Hematopoietic multipotent progenitor cell (in vitro differentiated cells): ENCODE data around the gene WNT9A. TPM values are rescaled to one million over a fixed set of nuclear protein-coding genes. Genes with fewer than 3 reads are reported as not detected.

Experiments
- DNase-seq, 3 donors: peaks; one replicate each; pipeline ENCODE4 v3.0.0-alpha.2; 2011 to 2015; ENCODE audit warnings: low read depth in 2 of 3, low spot score in 2 of 3
- total RNA-seq: library from RNA; depleted of rRNA; stranded (reverse); fragments of >200 nt; gene quantifications from one replicate; pipeline ENCODE4 v1.2.3, GENCODE V29; 2012

Gene WNT9A
- total RNA-seq, 1 donor: 0.27 TPM

GRCh38 chr1:227926216-227926791, 21.4 kb downstream of the WNT9A start:
- DNase-seq: no peak

GRCh38 chr1:227925582-227926198, 22.0 kb downstream of the WNT9A start:
- no peak for DNase-seq

DNA sequence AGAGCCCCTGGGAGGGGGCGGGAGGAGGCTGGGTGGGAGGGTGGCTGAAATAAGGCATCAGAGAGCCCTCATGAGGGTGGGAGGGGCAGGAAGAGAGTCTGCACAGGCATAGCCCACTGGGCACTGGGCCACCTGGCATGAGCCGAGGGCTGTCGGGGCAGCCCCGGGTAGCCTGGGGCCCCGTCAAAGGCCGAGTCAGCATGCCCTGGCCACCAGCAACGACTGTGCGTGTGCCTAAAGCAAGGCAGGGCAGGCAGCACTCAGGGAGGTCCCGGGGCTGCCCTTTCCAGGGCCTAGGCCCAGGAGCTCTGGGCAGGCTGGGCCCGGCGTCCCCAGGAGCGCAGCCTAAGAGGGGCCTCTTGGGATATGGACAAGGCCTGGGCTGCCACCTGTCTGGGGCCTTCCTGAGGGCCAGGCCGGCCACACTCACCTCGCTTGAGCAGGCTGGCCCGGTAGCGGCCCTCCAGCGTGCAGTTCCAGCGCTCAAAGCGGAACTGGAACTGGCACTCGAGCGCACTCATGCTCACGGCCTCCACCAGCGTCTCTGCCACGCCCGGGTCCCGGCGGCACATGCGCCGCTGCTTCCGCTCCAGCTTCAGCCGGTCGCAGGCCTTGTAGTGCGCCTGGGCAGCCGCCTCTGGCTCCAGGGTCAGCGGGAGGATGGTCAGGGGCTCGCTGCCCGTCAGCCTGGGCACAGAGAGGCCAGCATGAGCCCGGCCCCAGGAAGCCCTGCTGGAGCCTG, 22.7 kb downstream of the WNT9A start:
- no peak for DNase-seq

DNA sequence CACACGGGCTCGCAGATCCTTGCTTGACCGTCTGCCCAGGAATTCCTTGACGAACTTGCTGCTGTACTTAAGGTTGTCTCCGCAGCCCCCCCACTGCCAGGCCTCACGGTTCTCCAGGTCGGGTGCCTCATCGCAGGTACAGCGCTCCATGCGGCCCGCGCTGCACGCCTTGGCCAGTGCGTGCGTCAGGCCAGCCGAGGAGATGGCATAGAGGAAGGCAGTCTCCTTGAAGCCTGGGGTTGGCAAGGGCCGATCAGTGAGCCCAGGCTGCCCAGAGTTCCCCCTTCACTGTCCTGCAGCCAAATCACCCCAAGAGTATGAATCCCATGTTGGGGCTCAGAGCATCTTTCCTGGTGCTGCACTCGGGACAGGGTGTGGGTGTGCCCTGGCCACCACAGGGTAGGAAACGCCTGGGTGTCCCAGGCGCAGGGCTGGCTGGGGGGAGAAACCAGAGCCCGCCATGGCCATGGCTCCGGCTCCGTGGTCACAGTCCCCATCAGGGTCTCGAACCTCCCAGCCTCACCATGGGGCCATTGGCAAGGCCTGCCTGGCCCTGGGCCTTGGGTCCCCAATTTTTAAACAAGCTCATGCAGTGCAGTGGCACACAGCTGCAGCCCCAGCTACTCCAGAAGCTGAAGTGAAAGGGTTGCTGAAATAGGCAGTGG, 23.4 kb downstream of the WNT9A start:
- no peak for DNase-seq

GRCh38 chr1:227923353-227924167, 24.2 kb downstream of the WNT9A start:
- no peak for DNase-seq

DNA sequence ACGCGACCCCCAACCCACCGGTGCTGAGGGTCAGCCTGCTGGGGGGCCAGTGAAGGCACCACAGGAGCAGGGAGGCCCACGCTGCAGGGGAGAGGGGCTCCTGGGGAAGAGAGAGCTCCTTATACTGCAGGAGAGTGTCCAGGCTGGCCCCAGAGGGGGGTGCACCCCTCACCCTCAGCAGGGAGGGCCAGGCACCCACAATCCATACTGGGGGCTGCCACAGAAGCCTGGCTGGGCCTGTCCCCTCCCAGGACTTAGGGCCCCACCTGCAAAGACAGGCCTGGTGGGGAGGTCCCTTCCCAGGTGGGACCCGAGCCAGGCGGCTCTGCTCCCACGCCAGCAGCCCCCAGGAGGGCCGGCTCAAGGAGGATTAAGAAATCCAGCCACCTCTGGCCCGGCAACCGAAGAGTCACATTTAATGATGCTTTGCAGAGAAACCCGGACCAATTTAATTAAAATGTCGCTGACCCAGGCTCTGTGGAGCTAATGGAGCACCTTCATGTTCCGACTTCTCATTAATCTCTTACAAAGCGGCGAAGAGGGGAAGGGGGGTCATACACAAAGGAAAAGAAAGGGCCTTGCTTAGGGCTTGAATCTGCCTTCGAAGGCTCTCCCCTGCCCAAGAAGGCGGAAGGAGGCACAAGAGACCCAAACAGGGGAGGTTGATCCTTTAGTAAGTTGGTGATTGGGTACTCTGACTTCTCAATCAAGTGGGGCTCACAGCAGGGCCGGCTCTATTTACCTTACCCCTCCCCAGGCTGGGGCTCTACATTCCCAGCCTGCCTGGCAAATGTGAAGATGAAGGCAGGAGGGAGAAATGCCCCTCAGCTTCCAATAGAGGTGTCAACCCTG, 25.0 kb downstream of the WNT9A start:
- DNase-seq: no peak

DNA sequence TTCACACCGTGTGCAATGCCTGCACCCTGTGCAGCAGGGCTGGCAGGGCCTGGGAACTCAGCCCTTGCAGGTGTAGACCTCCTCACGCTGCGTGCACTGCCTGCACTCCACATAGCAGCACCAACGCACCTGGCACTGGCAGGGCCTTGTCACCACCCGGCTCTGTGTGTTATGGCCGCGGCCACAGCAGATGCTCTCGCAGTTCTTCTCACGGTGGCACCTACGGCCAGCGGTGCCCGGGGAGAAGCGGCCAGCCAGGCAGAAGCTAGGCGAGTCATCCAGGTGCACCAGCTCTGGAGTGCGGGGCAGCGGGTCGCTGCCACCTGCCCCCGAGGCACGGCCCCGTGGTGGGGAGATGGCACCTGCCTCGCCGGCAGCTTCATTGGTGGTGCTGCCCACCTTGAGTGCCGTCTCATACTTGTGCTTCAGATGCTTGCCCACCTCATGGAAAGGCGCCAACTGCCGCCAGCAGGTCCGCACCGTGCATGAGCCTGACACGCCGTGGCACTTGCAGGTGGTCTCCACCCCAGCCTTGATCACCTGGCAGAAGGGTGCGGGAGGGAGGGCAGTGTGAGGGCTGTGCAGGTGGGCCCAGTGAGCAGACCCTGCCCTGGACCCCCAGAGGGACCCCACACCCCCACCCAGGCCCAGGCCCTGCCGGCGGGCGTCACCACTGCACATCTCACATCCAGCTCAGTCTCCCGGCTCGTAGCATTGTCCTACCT, 26.1 kb downstream of the WNT9A start:
- DNase-seq: no peak

DNA sequence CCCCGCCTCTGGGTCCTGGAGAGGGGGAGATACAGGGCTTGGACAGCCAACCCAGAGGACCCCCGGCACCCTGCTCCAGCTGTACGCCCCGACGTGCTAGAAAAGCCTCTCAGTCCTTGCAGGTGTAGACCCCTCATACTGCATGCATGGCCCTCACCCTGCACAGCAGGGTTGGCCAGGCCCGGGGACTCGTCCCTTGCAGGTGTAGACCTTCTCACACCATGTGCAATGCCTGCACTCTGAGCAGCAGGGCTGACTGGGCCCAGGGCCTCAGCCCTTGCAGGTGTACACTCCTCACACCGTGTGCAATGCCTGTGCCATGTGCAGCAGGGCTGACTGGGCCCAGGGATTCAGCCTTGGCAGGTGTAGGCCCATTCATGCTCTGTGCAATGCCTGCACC, 26.8 kb downstream of the WNT9A start:
- DNase-seq: no peak

- DNase-seq: no peak
Observed at GRCh38 chr1:227920426-227920825, 27.3 kb downstream of the WNT9A start.

- DNase-seq: no peak
Observed at GRCh38 chr1:227919906-227920305, 27.8 kb downstream of the WNT9A start.

DNA sequence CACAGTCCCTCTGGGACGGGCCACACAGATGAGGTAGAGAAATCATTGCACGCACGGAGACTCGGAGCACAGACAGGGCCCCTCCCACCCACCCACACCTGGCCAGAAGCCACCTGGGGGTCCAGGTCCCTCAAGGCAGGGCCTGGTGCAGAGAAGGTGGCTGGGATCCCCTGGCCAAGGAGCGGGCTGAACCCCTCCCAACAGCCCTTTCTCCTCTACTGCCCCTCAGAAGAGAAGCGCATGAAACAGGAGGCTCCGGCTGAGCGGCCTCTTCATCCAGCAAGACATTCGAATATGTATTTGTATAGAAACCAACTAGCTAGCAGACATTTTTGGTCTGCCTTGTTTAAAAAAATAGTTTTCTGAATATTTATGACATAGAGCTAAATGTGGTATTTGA, 29.0 kb downstream of the WNT9A start:
- DNase-seq: no peak

DNA sequence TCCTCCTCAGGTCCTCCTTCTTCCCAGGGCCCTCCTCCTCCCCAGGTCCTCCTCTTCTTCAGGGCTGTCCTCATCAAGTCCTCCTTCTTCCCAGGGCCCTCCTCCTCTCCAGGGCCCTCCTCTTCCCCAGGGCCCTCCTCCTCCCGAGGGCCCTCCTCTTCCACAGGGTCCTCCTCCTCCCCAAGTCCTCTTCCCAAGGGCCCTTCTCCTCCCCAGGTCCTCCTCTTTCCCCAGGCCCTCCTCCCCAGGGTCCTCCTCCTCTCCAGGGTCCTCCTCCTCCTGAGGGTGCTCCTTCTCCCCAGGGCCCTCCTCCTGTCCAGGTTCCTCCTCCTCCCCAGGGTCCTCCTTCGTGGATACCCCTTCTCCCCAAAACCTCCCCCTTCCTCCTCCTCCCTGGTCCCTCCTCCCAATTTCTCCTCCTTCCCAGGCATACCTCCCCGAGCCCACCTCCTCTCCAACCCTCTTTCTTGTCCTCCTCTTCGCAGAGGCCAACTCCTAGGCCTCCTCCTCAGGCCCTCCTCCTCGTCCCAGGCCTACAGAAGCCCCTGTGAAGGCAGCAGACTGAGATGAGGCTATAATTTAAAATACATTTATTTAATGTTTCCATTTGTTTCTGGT, 29.5 kb downstream of the WNT9A start:
- DNase-seq: no peak

GRCh38 chr1:227917081-227917950, 30.4 kb downstream of the WNT9A start:
- no peak for DNase-seq

DNA sequence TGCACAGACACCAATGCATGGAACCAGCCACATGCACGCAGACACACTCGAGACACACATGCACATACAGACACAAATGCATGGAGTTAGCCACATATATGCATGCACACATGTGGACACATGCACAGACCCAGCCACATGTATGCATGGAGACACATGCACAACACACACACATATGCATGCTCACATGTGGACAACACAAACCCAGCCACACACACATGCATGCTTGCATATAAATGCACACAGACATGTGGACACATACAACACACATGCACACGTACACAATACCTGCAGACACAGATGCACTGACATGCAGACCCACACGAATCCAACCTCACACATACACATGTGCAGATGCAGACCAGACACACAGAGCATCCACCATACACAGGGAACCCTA, 31.1 kb downstream of the WNT9A start:
- no peak for DNase-seq

DNA sequence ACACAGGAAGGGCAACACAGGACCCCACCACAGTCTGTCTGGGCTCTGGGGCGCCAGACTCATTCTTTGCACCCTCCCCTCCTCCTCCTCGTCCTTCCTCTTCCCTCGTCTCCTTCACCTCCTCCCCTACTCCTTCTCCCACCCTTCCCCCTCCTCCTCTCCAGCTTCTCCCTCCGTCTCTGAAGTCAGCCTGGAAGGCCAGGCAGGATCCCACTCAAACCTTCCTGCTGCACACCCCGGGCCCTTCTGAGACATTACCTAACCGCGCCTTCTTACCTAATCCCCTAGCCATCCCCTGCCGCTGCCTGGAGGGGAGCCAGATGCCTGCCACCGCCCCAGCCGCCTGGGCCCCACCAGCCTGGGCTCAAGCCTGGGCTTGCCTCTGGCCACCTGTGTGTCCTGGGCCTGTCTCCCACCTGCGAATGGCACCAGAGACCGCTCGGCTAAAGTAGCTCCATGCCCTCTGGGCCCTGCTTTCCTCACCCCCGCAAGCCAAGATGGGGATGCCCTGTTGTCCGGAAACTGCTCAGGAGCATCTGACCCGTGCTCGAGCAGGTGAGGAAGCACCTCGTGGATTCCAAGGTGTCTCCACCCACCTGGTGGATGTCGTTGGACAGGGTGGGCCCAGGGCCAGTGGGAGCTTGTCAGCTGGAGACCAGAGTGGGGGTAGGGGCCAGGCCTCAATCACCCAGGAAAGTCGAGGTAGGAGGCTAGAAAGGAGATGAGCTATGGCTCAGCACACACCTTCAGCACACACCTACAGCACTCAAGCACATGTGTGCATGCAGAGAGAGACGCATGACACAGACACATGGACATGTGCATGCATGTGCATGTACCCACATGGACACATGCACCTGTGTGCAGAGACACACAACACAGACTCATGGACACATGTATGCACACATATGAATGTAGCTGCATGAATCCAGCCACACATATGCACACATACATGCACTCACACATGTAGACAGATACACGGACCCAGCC, 31.9 kb downstream of the WNT9A start:
- no peak for DNase-seq

- no peak for DNase-seq
Observed at GRCh38 chr1:227914801-227915563, 32.8 kb downstream of the WNT9A start.
